ENCODE results near the gene METAP1.

DNA sequence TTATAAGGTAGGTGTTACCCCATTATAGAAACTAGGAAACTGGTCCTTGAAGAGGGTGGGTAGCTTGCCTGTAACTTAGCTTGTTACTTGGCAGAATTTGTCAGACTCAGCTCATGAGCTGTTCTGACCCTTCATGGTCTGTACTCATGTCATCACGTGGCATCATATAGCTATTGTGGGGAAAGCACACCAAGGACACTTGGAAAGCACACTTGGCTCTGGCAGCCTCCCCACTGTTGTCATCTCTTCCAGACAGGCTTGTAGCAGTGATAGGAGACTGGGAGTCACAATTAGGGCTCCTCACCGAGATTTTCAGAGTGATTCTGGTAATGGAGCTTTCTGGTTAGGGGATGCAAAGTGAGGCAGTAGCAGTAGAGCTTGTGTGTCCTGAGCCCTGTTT is 62.7 kb downstream of the METAP1 start:
- TF ChIP-seq, protein P1, sequence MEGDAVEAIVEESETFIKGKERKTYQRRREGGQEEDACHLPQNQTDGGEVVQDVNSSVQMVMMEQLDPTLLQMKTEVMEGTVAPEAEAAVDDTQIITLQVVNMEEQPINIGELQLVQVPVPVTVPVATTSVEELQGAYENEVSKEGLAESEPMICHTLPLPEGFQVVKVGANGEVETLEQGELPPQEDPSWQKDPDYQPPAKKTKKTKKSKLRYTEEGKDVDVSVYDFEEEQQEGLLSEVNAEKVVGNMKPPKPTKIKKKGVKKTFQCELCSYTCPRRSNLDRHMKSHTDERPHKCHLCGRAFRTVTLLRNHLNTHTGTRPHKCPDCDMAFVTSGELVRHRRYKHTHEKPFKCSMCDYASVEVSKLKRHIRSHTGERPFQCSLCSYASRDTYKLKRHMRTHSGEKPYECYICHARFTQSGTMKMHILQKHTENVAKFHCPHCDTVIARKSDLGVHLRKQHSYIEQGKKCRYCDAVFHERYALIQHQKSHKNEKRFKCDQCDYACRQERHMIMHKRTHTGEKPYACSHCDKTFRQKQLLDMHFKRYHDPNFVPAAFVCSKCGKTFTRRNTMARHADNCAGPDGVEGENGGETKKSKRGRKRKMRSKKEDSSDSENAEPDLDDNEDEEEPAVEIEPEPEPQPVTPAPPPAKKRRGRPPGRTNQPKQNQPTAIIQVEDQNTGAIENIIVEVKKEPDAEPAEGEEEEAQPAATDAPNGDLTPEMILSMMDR (conservative IDR thresholded peaks at IDR 0.05; ENCODE audit: low read depth in 2 of 2) = no peak
- TF ChIP-seq EZH2 (IDR thresholded peaks at IDR 0.05; ENCODE audit: low read depth, unreplicated experiment) (no peak), POLR2AphosphoS5 (IDR thresholded peaks at IDR 0.05; ENCODE audit: low read depth) (no peak), EZH2phosphoT487 (IDR thresholded peaks at IDR 0.05; ENCODE audit: unreplicated experiment) (no peak)

Data from GM23338 (cell line).